ENCODE results near the gene STRA8.

- TF ChIP-seq CTCF (IDR thresholded peaks at IDR 0.05; ENCODE audit: low read length), result no peak
- TF ChIP-seq EZH2 (optimal IDR thresholded peaks at IDR 0.05; ENCODE audit: low read depth, low read length), result no peak
These were observed 43.5 kb downstream of the STRA8 start for GRCh38 chr7:135277161-135277560.

All from MM.1S (cell line).